GM12892 (cell line): ENCODE results near the gene PPP6R3.

ENCODE experiments used
- POLR2A ChIP-seq: IDR thresholded peaks from 2 replicates; pipeline ENCODE4 v1.6.1; 2011; ENCODE audit warnings: low read depth, low read length, control low read depth
- POLR2AphosphoS5 ChIP-seq: IDR thresholded peaks from 2 replicates; pipeline ENCODE4 v1.6.1; 2011; ENCODE audit warnings: low read depth, low read length, control low read depth

GRCh38 chr11:68536706-68537105 lies 76.2 kb downstream of the PPP6R3 start:
- TF ChIP-seq POLR2A (no peak), POLR2AphosphoS5 (no peak)
